Endodermal cell (in vitro differentiated cells): ENCODE results near the gene PINK1. TPM values are rescaled to one million over a fixed set of nuclear protein-coding genes. Genes with fewer than 3 reads are reported as not detected.

ENCODE experiments used
- DNase-seq: peaks from one replicate; pipeline ENCODE4 v3.0.0-alpha.2; 2017
- H3K27ac ChIP-seq: 2 replicates; pipeline ENCODE4 v1.5.1; 2013; ENCODE audit warnings: mild to moderate bottlenecking, low read depth, low read length, moderate library complexity
- H3K27me3 ChIP-seq: 2 replicates; pipeline ENCODE4 v1.6.1; 2013; ENCODE audit warnings: mild to moderate bottlenecking, low read length, moderate library complexity; ENCODE audit not compliant: insufficient read depth, control insufficient read depth, poor library complexity, severe bottlenecking
- H3K36me3 ChIP-seq: 2 replicates; pipeline ENCODE4 v1.7.0; 2013; ENCODE audit warnings: mild to moderate bottlenecking, low read length, moderate library complexity; ENCODE audit not compliant: control insufficient read depth, insufficient read depth
- H3K4me1 ChIP-seq: one replicate; pipeline ENCODE4 v1.7.0; 2013; ENCODE audit warnings: low read length; ENCODE audit not compliant: control insufficient read depth, insufficient read depth
- H3K4me3 ChIP-seq: 2 replicates; pipeline ENCODE4 v1.5.1; 2013; ENCODE audit warnings: mild to moderate bottlenecking, low read length, moderate library complexity
- H3K9ac ChIP-seq: 2 replicates; pipeline ENCODE4 v1.6.1; 2013; ENCODE audit warnings: mild to moderate bottlenecking, low read length, moderate library complexity; ENCODE audit not compliant: poor library complexity, severe bottlenecking; ENCODE audit errors: extremely low read depth
- H3K9me3 ChIP-seq: 2 replicates; pipeline ENCODE4 v1.6.1; 2013; ENCODE audit warnings: mild to moderate bottlenecking, low read length, moderate library complexity; ENCODE audit not compliant: control insufficient read depth
- H3K27ac Mint-ChIP-seq: 2 replicates; pipeline ENCODE4 v1.8.0; 2020; ENCODE audit warnings: mixed read lengths
- H3K27me3 Mint-ChIP-seq: 2 replicates; pipeline ENCODE4 v1.8.0; 2021; ENCODE audit warnings: mild to moderate bottlenecking, mixed read lengths; ENCODE audit not compliant: insufficient read depth
- H3K36me3 Mint-ChIP-seq: 2 replicates; pipeline ENCODE4 v1.8.0; 2020; ENCODE audit warnings: low read depth, mixed read lengths
- H3K4me1 Mint-ChIP-seq: 2 replicates; pipeline ENCODE4 v1.8.0; 2020; ENCODE audit warnings: mixed read lengths
- H3K4me3 Mint-ChIP-seq: 2 replicates; pipeline ENCODE4 v1.8.0; 2020; ENCODE audit warnings: mild to moderate bottlenecking, moderate library complexity, mixed read lengths
- H3K9me3 Mint-ChIP-seq: 2 replicates; pipeline ENCODE4 v1.8.0; 2020; ENCODE audit warnings: mild to moderate bottlenecking, mixed read lengths
- CTCF ChIP-seq: fragments of 200-600 bp; sonication (generic); conservative IDR thresholded peaks from 2 replicates; pipeline ENCODE4 v1.5.0; 2021; ENCODE audit warnings: antibody characterized with exemption, mild to moderate bottlenecking
- whole genome bisulfite sequencing, 2 experiments: methylation state at CpG; one replicate each; pipeline versions ENCODE4 v1.1.5 to v1.1.7; 2013; ENCODE audit warnings: missing lambda C conversion rate in 2 of 2, mixed read lengths in 1 of 2; ENCODE audit not compliant: insufficient coverage in 1 of 2, insufficient read length in 1 of 2; 5-methylcytosine and 5-hydroxymethylcytosine counted together
- total RNA-seq, 2 donors: library from RNA; stranded (reverse); fragmentation: NEBNext Ultra II Directional in 1 of 2; extraction: Animal tissue kit (Norgen Biotek cat#: 25700) in 1 of 2; gene quantifications; 2 replicates in 1 of 2; 3 replicates in 1 of 2; pipeline ENCODE4 v1.2.1, GENCODE V29; 2021

PINK1 gene
- total RNA-seq, 2 donors from 2014 or later, result 26.3 to 27.7 TPM

GRCh38 chr1:20699558-20699957, 66.3 kb downstream of the PINK1 start:
- no peaks in the 10 kb centered on the region for H3K36me3 ChIP-seq
- TF ChIP-seq CTCF, result no peak
- H3K36me3 Mint-ChIP-seq, result no peaks in the 10 kb centered on the region
- no peak overlapping the region for H3K4me3 ChIP-seq
- no peaks in the 10 kb centered on the region for H3K27me3 Mint-ChIP-seq
- H3K27me3 ChIP-seq, result no peaks in the 10 kb centered on the region
- no peak overlapping the region for H3K27ac ChIP-seq
- no peaks in the 10 kb centered on the region for H3K9me3 ChIP-seq
- H3K9me3 Mint-ChIP-seq, result no peaks in the 10 kb centered on the region
- WGBS, 2 experiments, result 92 to 94% methylated on average over 5 to 8 of the region's 9 CpGs
- no peak overlapping the region for H3K9ac ChIP-seq
- H3K4me1 Mint-ChIP-seq, result no peaks in the 10 kb centered on the region
- no peak overlapping the region for H3K4me3 Mint-ChIP-seq
- DNase-seq, result peak; percentile 38
- H3K27ac Mint-ChIP-seq, result peak overlapping the region; percentile 37
- no peaks in the 10 kb centered on the region for H3K4me1 ChIP-seq

GRCh38 chr1:20700636-20701215, 67.5 kb downstream of the PINK1 start:
- 85 to 92% methylated on average over 9 to 17 of the region's 17 CpGs for WGBS, 2 experiments
- Histone ChIP-seq H3K36me3 (no peaks in the 10 kb centered on the region), H3K9me3 (no peaks in the 10 kb centered on the region), H3K4me3 (no peak overlapping the region), H3K4me1 (no peaks in the 10 kb centered on the region), H3K9ac (no peak overlapping the region), H3K27ac (no peak overlapping the region), H3K27me3 (no peaks in the 10 kb centered on the region)
- H3K27ac Mint-ChIP-seq, result peak overlapping the region; percentile 22
- no peak overlapping the region for H3K4me3 Mint-ChIP-seq
- no peak for DNase-seq
- H3K4me1 Mint-ChIP-seq, result no peaks in the 10 kb centered on the region
- no peaks in the 10 kb centered on the region for H3K9me3 Mint-ChIP-seq
- H3K27me3 Mint-ChIP-seq, result no peaks in the 10 kb centered on the region
- no peaks in the 10 kb centered on the region for H3K36me3 Mint-ChIP-seq
- no peak for TF ChIP-seq CTCF

Other genes with a start within 250 kb of the PINK1 start
- 10 to 100 TPM; 10.2 to 16.2 TPM for gene CAMK2N1, start 147.2 kb upstream of the PINK1 start, total RNA-seq
- 10 to 100 TPM; 15.6 to 19.8 TPM for gene MUL1, start 125.3 kb upstream of the PINK1 start, total RNA-seq
- gene FAM43B, start 80.9 kb upstream of the PINK1 start, total RNA-seq, result under 1 TPM; 0.13 to 0.29 TPM
- 10 to 100 TPM in 1 of 2 donors, 1 to 10 TPM in 1; 1.3 to 24.3 TPM for gene CDA, start 44.4 kb upstream of the PINK1 start, total RNA-seq
- gene DDOST, start 27.9 kb downstream of the PINK1 start, total RNA-seq, result 100 to 1,000 TPM; 252 to 280 TPM
- gene KIF17, start 84.5 kb downstream of the PINK1 start, total RNA-seq, result 1 to 10 TPM; 4.2 to 8.0 TPM
- 1 to 10 TPM; 4.0 to 5.0 TPM for gene SH2D5, start 99.2 kb downstream of the PINK1 start, total RNA-seq
- 100 to 1,000 TPM; 207 to 223 TPM for gene HP1BP3, start 153.8 kb downstream of the PINK1 start, total RNA-seq